HL-60 (cell line): ENCODE data around the gene DCDC1.

Experiments
- CTCF ChIP-seq: IDR thresholded peaks from one replicate; pipeline ENCODE4 v1.5.1; 2011; ENCODE audit warnings: low read length, control low read depth, inconsistent platforms; ENCODE audit not compliant: insufficient read depth
- GABPA ChIP-seq: IDR thresholded peaks from 2 replicates; pipeline ENCODE4 v1.6.1; 2012; ENCODE audit warnings: low read depth
- POLR2AphosphoS5 ChIP-seq: IDR thresholded peaks from 2 replicates; pipeline ENCODE4 v1.6.1; 2012; ENCODE audit warnings: low read depth
- REST ChIP-seq: IDR thresholded peaks from 2 replicates; pipeline ENCODE4 v1.6.1; 2012; ENCODE audit warnings: low read depth; ENCODE audit not compliant: insufficient replicate concordance

GRCh38 chr11:31102875-31103274 is 266.7 kb downstream of the DCDC1 start:
- TF ChIP-seq CTCF (no peak), REST (no peak), POLR2AphosphoS5 (no peak), GABPA (no peak)
